WTC11 (cell line): ENCODE measurements around the gene CYP2C18. TPM values are rescaled to one million over a fixed set of nuclear protein-coding genes. Genes with fewer than 3 reads are reported as not detected.

ENCODE experiments used
- ATAC-seq: fragments of 200-7000 bp; cut with Tn5 transposase; 2 replicates; pipeline ENCODE4 v1.10.0; 2021; ENCODE audit warnings: mild to moderate bottlenecking, moderate library complexity
- CTCF ChIA-PET: fragments of 300-600 bp; sonication (Branson Sonifier 250); formaldehyde crosslinking; loops from one replicate; lab custom pipeline; 2021; ENCODE audit warnings: antibody characterized with exemption; lab: Charles Lee
- POLR2A ChIA-PET: fragments of 350-600 bp; sonication (Branson Sonifier 250); formaldehyde crosslinking; loops from one replicate; lab custom pipeline; 2021; ENCODE audit warnings: antibody characterized with exemption; lab: Charles Lee
- DNase-seq: peaks from one replicate; pipeline ENCODE4 v3.0.0; 2021; ENCODE audit warnings: low spot score
- H3K27ac Mint-ChIP-seq: 2 replicates; pipeline ENCODE4 v1.8.0; 2021; ENCODE audit warnings: mixed read lengths
- H3K27me3 Mint-ChIP-seq: 2 replicates; pipeline ENCODE4 v1.8.0; 2021; ENCODE audit warnings: low read depth, mild to moderate bottlenecking, moderate library complexity, mixed read lengths
- H3K36me3 Mint-ChIP-seq: 2 replicates; pipeline ENCODE4 v1.8.0; 2021; ENCODE audit warnings: mixed read lengths
- H3K4me1 Mint-ChIP-seq: 2 replicates; pipeline ENCODE4 v1.8.0; 2022; ENCODE audit warnings: mixed read lengths
- H3K4me3 Mint-ChIP-seq: 2 replicates; pipeline ENCODE4 v1.8.0; 2021; ENCODE audit warnings: mild to moderate bottlenecking, moderate library complexity, mixed read lengths
- H3K9me3 Mint-ChIP-seq: 2 replicates; pipeline ENCODE4 v1.8.0; 2021; ENCODE audit warnings: mixed read lengths
- FOXK1 ChIP-seq: sonication (generic); formaldehyde crosslinking; IDR thresholded peaks from 2 replicates; pipeline ENCODE4 v1.8.0; 2022; ENCODE audit warnings: mild to moderate bottlenecking, moderate library complexity, missing genetic modification reagents
- JAZF1 ChIP-seq: fragments of 250-450 bp; sonication (Bioruptor Pico); IDR thresholded peaks from 2 replicates; pipeline ENCODE4 v1.9.0; 2021; ENCODE audit warnings: moderate library complexity, mild to moderate bottlenecking, inconsistent platforms
- NR2C2 ChIP-seq: sonication (generic); formaldehyde crosslinking; IDR thresholded peaks from 2 replicates; pipeline ENCODE4 v1.8.0; 2022; ENCODE audit warnings: mild to moderate bottlenecking, missing genetic modification reagents
- RELA ChIP-seq: sonication (generic); formaldehyde crosslinking; IDR thresholded peaks from 2 replicates; pipeline ENCODE4 v1.8.1; 2022; ENCODE audit warnings: missing genetic modification reagents, mild to moderate bottlenecking, borderline replicate concordance
- SMAD3 ChIP-seq: sonication (generic); formaldehyde crosslinking; IDR thresholded peaks from 2 replicates; pipeline ENCODE4 v1.8.0; 2022; ENCODE audit warnings: missing genetic modification reagents, mild to moderate bottlenecking, borderline replicate concordance
- TCF7 ChIP-seq: sonication (generic); formaldehyde crosslinking; IDR thresholded peaks from 2 replicates; pipeline ENCODE4 v1.8.0; 2022; ENCODE audit warnings: mild to moderate bottlenecking, low read depth, missing genetic modification reagents, moderate library complexity
- TEAD1 ChIP-seq: sonication (generic); formaldehyde crosslinking; IDR thresholded peaks from 2 replicates; pipeline ENCODE4 v1.8.0; 2022; ENCODE audit warnings: mild to moderate bottlenecking, missing genetic modification reagents
- TP53 ChIP-seq: sonication (generic); formaldehyde crosslinking; IDR thresholded peaks from 2 replicates; pipeline ENCODE4 v1.8.1; 2023; ENCODE audit warnings: mild to moderate bottlenecking, missing genetic modification reagents
- ZNF232 ChIP-seq: sonication (generic); formaldehyde crosslinking; IDR thresholded peaks from 2 replicates; pipeline ENCODE4 v1.8.0; 2022; ENCODE audit warnings: mild to moderate bottlenecking, missing genetic modification reagents
- ZNF317 ChIP-seq: sonication (generic); formaldehyde crosslinking; IDR thresholded peaks from 2 replicates; pipeline ENCODE4 v1.8.1; 2023; ENCODE audit warnings: low read depth, mild to moderate bottlenecking, moderate library complexity, missing genetic modification reagents, borderline replicate concordance
- ZNF396 ChIP-seq: fragments of 250-450 bp; sonication (Bioruptor Pico); IDR thresholded peaks from 2 replicates; pipeline ENCODE4 v1.8.0; 2021; ENCODE audit warnings: mild to moderate bottlenecking, moderate library complexity, borderline replicate concordance
- total RNA-seq: library from RNA; stranded (reverse); gene quantifications from 3 replicates; pipeline ENCODE4 v1.2.3, GENCODE V29; 2021
- TF ChIP-seq, protein P1 (sequence below): sonication (generic); formaldehyde crosslinking; conservative IDR thresholded peaks from 2 replicates; pipeline ENCODE4 v1.8.1; 2023; ENCODE audit warnings: mild to moderate bottlenecking, low read depth, missing genetic modification reagents, moderate library complexity
- TF ChIP-seq, protein P2 (sequence below): sonication (generic); formaldehyde crosslinking; IDR thresholded peaks from 2 replicates; pipeline ENCODE4 v1.8.1; 2022; ENCODE audit warnings: low read depth, mild to moderate bottlenecking, moderate library complexity, missing genetic modification reagents, borderline replicate concordance
- TF ChIP-seq, protein P3 (sequence below): sonication (generic); formaldehyde crosslinking; IDR thresholded peaks from 2 replicates; pipeline ENCODE4 v1.8.0; 2023; ENCODE audit warnings: missing genetic modification reagents
- TF ChIP-seq, protein P4 (sequence below): fragments of 250-450 bp; sonication (Bioruptor Pico); IDR thresholded peaks from 2 replicates; pipeline ENCODE4 v1.8.0; 2021; ENCODE audit warnings: mild to moderate bottlenecking
- TF ChIP-seq, protein P5 (sequence below): sonication (generic); formaldehyde crosslinking; IDR thresholded peaks from 2 replicates; pipeline ENCODE4 v1.8.0; 2022; ENCODE audit warnings: mild to moderate bottlenecking, missing genetic modification reagents
- TF ChIP-seq, protein P6 (sequence below): sonication (generic); formaldehyde crosslinking; IDR thresholded peaks from 2 replicates; pipeline ENCODE4 v1.8.0; 2022; ENCODE audit warnings: mild to moderate bottlenecking, missing genetic modification reagents
- TF ChIP-seq, protein P7 (sequence below): fragments of 250-450 bp; sonication (Bioruptor Pico); conservative IDR thresholded peaks from 2 replicates; pipeline ENCODE4 v1.9.0; 2021; ENCODE audit warnings: mild to moderate bottlenecking

The CYP2C18 gene
- total RNA-seq, 1 experiment from 2014 or later, result 0.28 TPM

DNA sequence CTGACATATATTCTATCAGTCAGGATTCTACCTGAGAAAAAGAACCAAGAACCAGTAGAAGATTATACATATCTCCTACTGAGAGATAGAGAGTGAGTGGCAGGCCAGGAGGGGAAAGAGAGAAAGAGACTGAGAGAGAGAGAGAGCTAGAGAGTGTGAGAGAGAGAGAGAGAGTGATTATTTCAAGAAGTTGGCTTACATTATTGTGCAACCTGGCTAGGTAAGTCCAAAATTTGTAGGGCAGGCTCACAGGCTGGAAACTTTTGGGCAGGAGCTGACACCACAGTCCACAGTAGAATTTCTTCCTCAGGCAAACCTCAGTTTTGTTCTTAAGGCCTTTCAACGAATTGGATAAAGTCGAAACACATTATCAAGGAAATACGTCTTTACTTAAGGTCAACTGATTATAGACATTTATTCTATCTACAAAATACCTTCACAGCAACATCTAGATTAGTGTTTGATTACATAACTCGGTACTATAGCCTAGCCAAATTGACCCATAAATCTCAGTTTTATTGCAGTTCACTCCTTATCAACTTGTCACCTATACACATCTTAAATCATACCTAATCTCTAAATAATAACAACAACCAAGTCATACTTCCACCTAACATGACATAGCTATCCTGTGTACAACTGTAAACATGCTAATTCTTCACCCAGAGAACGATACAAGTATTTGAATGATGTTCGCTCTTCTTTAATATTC lies 17.0 kb upstream of the CYP2C18 start (continued):
- TF ChIP-seq, protein P1, sequence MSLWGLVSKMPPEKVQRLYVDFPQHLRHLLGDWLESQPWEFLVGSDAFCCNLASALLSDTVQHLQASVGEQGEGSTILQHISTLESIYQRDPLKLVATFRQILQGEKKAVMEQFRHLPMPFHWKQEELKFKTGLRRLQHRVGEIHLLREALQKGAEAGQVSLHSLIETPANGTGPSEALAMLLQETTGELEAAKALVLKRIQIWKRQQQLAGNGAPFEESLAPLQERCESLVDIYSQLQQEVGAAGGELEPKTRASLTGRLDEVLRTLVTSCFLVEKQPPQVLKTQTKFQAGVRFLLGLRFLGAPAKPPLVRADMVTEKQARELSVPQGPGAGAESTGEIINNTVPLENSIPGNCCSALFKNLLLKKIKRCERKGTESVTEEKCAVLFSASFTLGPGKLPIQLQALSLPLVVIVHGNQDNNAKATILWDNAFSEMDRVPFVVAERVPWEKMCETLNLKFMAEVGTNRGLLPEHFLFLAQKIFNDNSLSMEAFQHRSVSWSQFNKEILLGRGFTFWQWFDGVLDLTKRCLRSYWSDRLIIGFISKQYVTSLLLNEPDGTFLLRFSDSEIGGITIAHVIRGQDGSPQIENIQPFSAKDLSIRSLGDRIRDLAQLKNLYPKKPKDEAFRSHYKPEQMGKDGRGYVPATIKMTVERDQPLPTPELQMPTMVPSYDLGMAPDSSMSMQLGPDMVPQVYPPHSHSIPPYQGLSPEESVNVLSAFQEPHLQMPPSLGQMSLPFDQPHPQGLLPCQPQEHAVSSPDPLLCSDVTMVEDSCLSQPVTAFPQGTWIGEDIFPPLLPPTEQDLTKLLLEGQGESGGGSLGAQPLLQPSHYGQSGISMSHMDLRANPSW, result no peak
- no peak for TF ChIP-seq TP53
- no peak for TF ChIP-seq TEAD1 (CRISPR knock-in tag)
- TF ChIP-seq, protein P2, sequence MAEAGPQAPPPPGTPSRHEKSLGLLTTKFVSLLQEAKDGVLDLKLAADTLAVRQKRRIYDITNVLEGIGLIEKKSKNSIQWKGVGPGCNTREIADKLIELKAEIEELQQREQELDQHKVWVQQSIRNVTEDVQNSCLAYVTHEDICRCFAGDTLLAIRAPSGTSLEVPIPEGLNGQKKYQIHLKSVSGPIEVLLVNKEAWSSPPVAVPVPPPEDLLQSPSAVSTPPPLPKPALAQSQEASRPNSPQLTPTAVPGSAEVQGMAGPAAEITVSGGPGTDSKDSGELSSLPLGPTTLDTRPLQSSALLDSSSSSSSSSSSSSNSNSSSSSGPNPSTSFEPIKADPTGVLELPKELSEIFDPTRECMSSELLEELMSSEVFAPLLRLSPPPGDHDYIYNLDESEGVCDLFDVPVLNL (CRISPR knock-in tag), result no peak

DNA sequence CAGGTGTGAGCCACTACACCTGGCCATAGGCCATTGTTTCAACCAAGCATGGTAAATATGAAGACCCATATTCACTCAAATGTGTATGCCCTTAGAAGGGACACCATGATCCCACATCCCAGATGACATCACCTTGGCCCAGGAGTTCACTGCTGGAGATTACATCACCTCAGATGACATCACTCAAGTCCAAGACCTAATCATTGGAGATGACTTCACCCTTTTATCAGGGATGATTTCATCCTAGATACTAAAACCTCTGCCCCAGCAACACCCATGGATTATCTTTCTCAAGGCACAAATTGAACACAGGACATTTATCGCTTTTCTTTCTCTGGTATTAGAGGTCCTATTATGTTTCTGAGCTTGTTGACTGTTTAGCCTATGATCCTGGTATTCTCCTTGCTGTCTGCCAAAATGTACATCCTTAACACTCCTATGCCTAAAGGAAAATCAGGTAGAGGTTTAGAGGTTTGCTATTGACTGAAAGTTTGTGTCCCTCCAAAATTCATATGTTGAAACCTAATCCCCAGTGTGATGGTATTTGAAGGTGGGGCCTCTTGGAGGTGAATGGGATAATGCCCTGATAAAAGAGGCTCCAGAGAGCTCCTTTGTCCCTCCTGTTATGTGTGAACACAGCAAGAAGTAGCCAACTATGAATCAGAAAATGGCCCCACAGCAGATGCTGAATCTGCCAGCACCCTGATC lies 9.8 kb upstream of the CYP2C18 start:
- ATAC-seq (no peak), DNase-seq (no peak)
- no peaks in the 10 kb centered on the region for H3K36me3 Mint-ChIP-seq
- CTCF ChIA-PET, result no interaction called here
- H3K4me1 Mint-ChIP-seq, result 0 out of 2 replicates have a peak, but pooled peaks cover 3% of the 10 kb centered on the region
- TF ChIP-seq, protein P3, sequence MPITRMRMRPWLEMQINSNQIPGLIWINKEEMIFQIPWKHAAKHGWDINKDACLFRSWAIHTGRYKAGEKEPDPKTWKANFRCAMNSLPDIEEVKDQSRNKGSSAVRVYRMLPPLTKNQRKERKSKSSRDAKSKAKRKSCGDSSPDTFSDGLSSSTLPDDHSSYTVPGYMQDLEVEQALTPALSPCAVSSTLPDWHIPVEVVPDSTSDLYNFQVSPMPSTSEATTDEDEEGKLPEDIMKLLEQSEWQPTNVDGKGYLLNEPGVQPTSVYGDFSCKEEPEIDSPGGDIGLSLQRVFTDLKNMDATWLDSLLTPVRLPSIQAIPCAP, result no peak
- TF ChIP-seq, protein P4, sequence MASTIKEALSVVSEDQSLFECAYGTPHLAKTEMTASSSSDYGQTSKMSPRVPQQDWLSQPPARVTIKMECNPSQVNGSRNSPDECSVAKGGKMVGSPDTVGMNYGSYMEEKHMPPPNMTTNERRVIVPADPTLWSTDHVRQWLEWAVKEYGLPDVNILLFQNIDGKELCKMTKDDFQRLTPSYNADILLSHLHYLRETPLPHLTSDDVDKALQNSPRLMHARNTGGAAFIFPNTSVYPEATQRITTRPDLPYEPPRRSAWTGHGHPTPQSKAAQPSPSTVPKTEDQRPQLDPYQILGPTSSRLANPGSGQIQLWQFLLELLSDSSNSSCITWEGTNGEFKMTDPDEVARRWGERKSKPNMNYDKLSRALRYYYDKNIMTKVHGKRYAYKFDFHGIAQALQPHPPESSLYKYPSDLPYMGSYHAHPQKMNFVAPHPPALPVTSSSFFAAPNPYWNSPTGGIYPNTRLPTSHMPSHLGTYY (CRISPR knock-in tag), result no peak
- no peak for TF ChIP-seq ZNF232 (CRISPR knock-in tag)
- no peak for TF ChIP-seq NR2C2 (CRISPR knock-in tag)
- TF ChIP-seq FOXK1 (CRISPR knock-in tag), result no peak
- no peak for TF ChIP-seq ZNF317 (CRISPR knock-in tag)
- TF ChIP-seq JAZF1 (CRISPR knock-in tag), result no peak
- TF ChIP-seq RELA (CRISPR knock-in tag), result no peak
- TF ChIP-seq, protein P5, sequence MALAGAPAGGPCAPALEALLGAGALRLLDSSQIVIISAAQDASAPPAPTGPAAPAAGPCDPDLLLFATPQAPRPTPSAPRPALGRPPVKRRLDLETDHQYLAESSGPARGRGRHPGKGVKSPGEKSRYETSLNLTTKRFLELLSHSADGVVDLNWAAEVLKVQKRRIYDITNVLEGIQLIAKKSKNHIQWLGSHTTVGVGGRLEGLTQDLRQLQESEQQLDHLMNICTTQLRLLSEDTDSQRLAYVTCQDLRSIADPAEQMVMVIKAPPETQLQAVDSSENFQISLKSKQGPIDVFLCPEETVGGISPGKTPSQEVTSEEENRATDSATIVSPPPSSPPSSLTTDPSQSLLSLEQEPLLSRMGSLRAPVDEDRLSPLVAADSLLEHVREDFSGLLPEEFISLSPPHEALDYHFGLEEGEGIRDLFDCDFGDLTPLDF (CRISPR knock-in tag), result no peak
- TF ChIP-seq, protein P6, sequence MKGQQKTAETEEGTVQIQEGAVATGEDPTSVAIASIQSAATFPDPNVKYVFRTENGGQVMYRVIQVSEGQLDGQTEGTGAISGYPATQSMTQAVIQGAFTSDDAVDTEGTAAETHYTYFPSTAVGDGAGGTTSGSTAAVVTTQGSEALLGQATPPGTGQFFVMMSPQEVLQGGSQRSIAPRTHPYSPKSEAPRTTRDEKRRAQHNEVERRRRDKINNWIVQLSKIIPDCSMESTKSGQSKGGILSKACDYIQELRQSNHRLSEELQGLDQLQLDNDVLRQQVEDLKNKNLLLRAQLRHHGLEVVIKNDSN (CRISPR knock-in tag), result no peak
- no peak for TF ChIP-seq SMAD3
- TF ChIP-seq, protein P1, result no peak
- TF ChIP-seq, protein P7, sequence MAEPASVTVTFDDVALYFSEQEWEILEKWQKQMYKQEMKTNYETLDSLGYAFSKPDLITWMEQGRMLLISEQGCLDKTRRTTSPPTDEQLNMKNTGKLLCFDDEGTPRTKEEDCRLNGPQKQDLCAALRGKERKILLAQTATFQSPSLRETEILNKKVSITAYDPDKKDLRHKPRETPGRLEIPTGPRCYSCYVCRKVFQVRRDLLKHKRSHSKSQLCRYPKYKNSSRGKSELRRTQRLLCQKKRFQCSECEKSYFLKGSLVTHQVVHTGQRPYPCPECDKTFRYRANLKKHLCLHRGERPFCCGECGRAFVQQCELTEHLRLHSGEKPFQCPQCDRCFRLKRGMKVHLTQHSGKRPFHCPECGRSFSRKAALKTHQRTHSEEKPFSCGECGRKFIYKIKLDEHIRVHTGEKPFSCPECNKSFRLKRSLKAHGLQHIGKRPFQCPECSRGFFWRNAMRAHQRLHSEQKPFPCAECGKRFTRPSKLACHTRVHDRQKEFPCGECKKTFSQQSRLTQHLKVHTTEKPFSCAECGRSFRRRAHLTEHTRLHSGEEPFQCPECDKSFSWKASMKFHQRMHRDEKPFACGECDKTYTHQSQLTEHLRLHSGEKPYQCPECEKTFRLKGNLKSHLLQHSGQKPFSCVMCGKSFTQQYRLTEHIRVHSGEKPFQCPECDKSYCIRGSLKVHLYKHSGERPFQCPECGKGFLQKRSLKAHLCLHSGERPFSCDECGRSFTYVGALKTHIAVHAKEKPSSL (CRISPR knock-in tag), result no peak
- no peak for TF ChIP-seq TCF7 (CRISPR knock-in tag)
- no peak for TF ChIP-seq ZNF396 (CRISPR knock-in tag)
- POLR2A ChIA-PET, result interaction anchor here (0.5 kb wide), 1 partner anchor 254 kb away, joined by 3 read pairs; no protein-coding TSS in a partner anchor
- H3K27ac Mint-ChIP-seq, result no peak overlapping the region
- no peak overlapping the region for H3K4me3 Mint-ChIP-seq
- H3K9me3 Mint-ChIP-seq, result 0 out of 2 replicates have a peak, but pooled peaks cover 4% of the 10 kb centered on the region
- H3K27me3 Mint-ChIP-seq, result no peaks in the 10 kb centered on the region
